CD14-positive monocyte (primary cell): ENCODE data around the gene TPK1. TPM values are rescaled to one million over a fixed set of nuclear protein-coding genes. Genes with fewer than 3 reads are reported as not detected.

Source experiments
- DNase-seq, 3 donors: peaks; one replicate each; pipeline ENCODE4 v3.0.0-alpha.2; 2011 to 2022
- H2AFZ ChIP-seq: 2 replicates; pipeline ENCODE4 v1.6.0; 2012; ENCODE audit warnings: mild to moderate bottlenecking, low read depth, low read length, inconsistent platforms; ENCODE audit not compliant: insufficient read depth, poor library complexity, severe bottlenecking
- H3K27ac ChIP-seq, 2 donors: 1 replicate in 1 of 2; 2 replicates in 1 of 2; pipeline ENCODE4 v1.5.1; 2012 to 2013; ENCODE audit warnings: low read length in 2 of 2, control low read depth in 1 of 2, inconsistent platforms in 1 of 2, low read depth in 1 of 2, mild to moderate bottlenecking in 1 of 2
- H3K27me3 ChIP-seq, 2 donors: one replicate each; pipeline versions ENCODE4 v1.6.0 to v1.6.1; 2011 to 2013; ENCODE audit warnings: low read length in 2 of 2; ENCODE audit not compliant: control insufficient read depth in 2 of 2, insufficient read depth in 2 of 2
- H3K36me3 ChIP-seq, 2 donors: replicated peaks in 1 of 2; 1 replicate in 1 of 2; 2 replicates in 1 of 2; pipeline versions ENCODE4 v1.5.1 to v1.6.1; 2012 to 2013; ENCODE audit warnings: low read length in 2 of 2, control low read depth in 1 of 2, inconsistent platforms in 1 of 2, mild to moderate bottlenecking in 1 of 2; ENCODE audit not compliant: insufficient read depth in 2 of 2, control insufficient read depth in 1 of 2
- H3K4me1 ChIP-seq, 2 donors: 1 replicate in 1 of 2; 2 replicates in 1 of 2; pipeline versions ENCODE4 v1.5.1 to v1.6.1; 2012 to 2013; ENCODE audit warnings: low read length in 2 of 2, control low read depth in 1 of 2, inconsistent platforms in 1 of 2, mild to moderate bottlenecking in 1 of 2, moderate library complexity in 1 of 2; ENCODE audit not compliant: insufficient read depth in 2 of 2, control insufficient read depth in 1 of 2
- H3K4me2 ChIP-seq: replicated peaks from 2 replicates; pipeline ENCODE3; 2012; ENCODE audit warnings: low read length, moderate library complexity, mild to moderate bottlenecking; ENCODE audit not compliant: poor library complexity, severe bottlenecking; ENCODE audit errors: extremely low read depth
- H3K4me3 ChIP-seq, 3 experiments: fragments of 200-600 bp in 1 of 3; sonication (generic) in 1 of 3; replicated peaks in 1 of 3; 1 replicate in 2 of 3; 2 replicates in 1 of 3; pipeline ENCODE4 v1.5.1; 2011 to 2013; ENCODE audit warnings: low read length in 3 of 3, mild to moderate bottlenecking in 3 of 3, control low read depth in 2 of 3, low read depth in 2 of 3, inconsistent platforms in 1 of 3, moderate library complexity in 1 of 3
- H3K79me2 ChIP-seq: 2 replicates; pipeline ENCODE4 v1.6.0; 2012; ENCODE audit warnings: mild to moderate bottlenecking, control low read depth, inconsistent platforms, low read length, moderate library complexity; ENCODE audit not compliant: insufficient read depth
- H3K9ac ChIP-seq: 2 replicates; pipeline ENCODE4 v1.6.0; 2017; ENCODE audit warnings: low read length, mild to moderate bottlenecking; ENCODE audit not compliant: insufficient read depth, poor library complexity, severe bottlenecking
- H3K9me3 ChIP-seq, 2 donors: replicated peaks in 1 of 2; 1 replicate in 1 of 2; 2 replicates in 1 of 2; pipeline versions ENCODE4 v1.5.1 to v1.6.1; 2012 to 2013; ENCODE audit warnings: low read length in 2 of 2, control low read depth in 1 of 2; ENCODE audit not compliant: control insufficient read depth in 1 of 2, insufficient read depth in 1 of 2
- H4K20me1 ChIP-seq: 2 replicates; pipeline ENCODE4 v1.6.0; 2012; ENCODE audit warnings: mild to moderate bottlenecking, low read length, control low read depth, moderate library complexity; ENCODE audit not compliant: insufficient read depth
- H3K27ac Mint-ChIP-seq, 7 donors: one replicate each; pipeline ENCODE4 v1.8.0; 2020; ENCODE audit warnings: mild to moderate bottlenecking in 7 of 7, mixed read lengths in 7 of 7, moderate library complexity in 6 of 7, inconsistent platforms in 2 of 7
- H3K27me3 Mint-ChIP-seq, 3 donors: one replicate each; pipeline ENCODE4 v1.8.0; 2021 to 2022; ENCODE audit warnings: low read depth in 3 of 3, mild to moderate bottlenecking in 3 of 3, mixed read lengths in 3 of 3, moderate library complexity in 3 of 3, inconsistent platforms in 1 of 3
- H3K36me3 Mint-ChIP-seq, 2 donors: one replicate each; pipeline ENCODE4 v1.8.0; 2020; ENCODE audit warnings: mixed read lengths in 2 of 2, inconsistent platforms in 1 of 2, mild to moderate bottlenecking in 1 of 2
- H3K4me1 Mint-ChIP-seq: one replicate; pipeline ENCODE4 v1.8.0; 2020; ENCODE audit warnings: mild to moderate bottlenecking, mixed read lengths
- H3K4me3 Mint-ChIP-seq, 2 donors: one replicate each; pipeline ENCODE4 v1.8.0; 2020; ENCODE audit warnings: mild to moderate bottlenecking in 2 of 2, mixed read lengths in 2 of 2, moderate library complexity in 1 of 2
- H3K9me3 Mint-ChIP-seq, 7 donors: one replicate each; pipeline ENCODE4 v1.8.0; 2020 to 2022; ENCODE audit warnings: mixed read lengths in 7 of 7, mild to moderate bottlenecking in 6 of 7, moderate library complexity in 6 of 7, inconsistent platforms in 2 of 7
- WGBS: methylation state at CpG from one replicate; pipeline ENCODE4 v1.1.5; 2013; ENCODE audit warnings: missing lambda C conversion rate; ENCODE audit not compliant: insufficient coverage; 5-methylcytosine and 5-hydroxymethylcytosine counted together
- intact Hi-C, 2 donors: fragments of 100-400 bp; cut with micrococcal nuclease; formaldehyde crosslinking; loops; one replicate each; pipeline versions ENCODE4 v1.15.0 to v1.15.1; 2023
- polyA plus RNA-seq, 3 donors: library from polyadenylated mRNA; depleted of rRNA in 1 of 3; unstranded in 2 of 3; stranded (reverse) in 1 of 3; fragments of 300-500 nt in 2 of 3; fragments of >200 nt in 1 of 3; fragmentation: Illumina TruSeq in 2 of 3; gene quantifications; 1 replicate in 2 of 3; 2 replicates in 1 of 3; pipeline ENCODE4 v1.2.3, GENCODE V29; 2012 to 2021
- TF ChIP-seq, protein P1 (sequence below): fragments of 200-600 bp; IDR thresholded peaks from one replicate; pipeline ENCODE4 v1.8.0; 2022; ENCODE audit warnings: antibody characterized with exemption, mild to moderate bottlenecking

Gene TPK1
- polyA plus RNA-seq, 3 donors, result 18.9 to 33.8 (median 33.1) TPM

GRCh38 chr7:144775749-144776148 is 60.1 kb downstream of the TPK1 start:
- H3K27ac Mint-ChIP-seq, result no peak overlapping the region

GRCh38 chr7:144771927-144772326 is 63.9 kb downstream of the TPK1 start:
- no peak for DNase-seq
- intact Hi-C loops, result no loop called here
- Mint-ChIP-seq H3K27ac (no peak overlapping the region), H3K27me3 (no peaks in the 10 kb centered on the region), H3K4me3 (no peak overlapping the region), H3K36me3 (no peaks in the 10 kb centered on the region), H3K4me1 (peaks cover 9% of the 10 kb centered on the region), H3K9me3 (peaks cover 0 to 5% (median 0%) of the 10 kb centered on the region in 7 donors)
- H3K36me3 ChIP-seq, result no peaks in the 10 kb centered on the region
- no CpG with 5 or more reads among the region's 2 CpGs for WGBS
- H3K9ac ChIP-seq, result no peak overlapping the region
- H3K27me3 ChIP-seq, result no peaks in the 10 kb centered on the region
- no peaks in the 10 kb centered on the region for H3K79me2 ChIP-seq
- no peaks in the 10 kb centered on the region for H4K20me1 ChIP-seq
- no peaks in the 10 kb centered on the region for H3K9me3 ChIP-seq
- H3K4me1 ChIP-seq, result no peaks in the 10 kb centered on the region
- H3K4me2 ChIP-seq, result no peak overlapping the region
- no peak overlapping the region for H3K4me3 ChIP-seq
- H3K27ac ChIP-seq, result no peak overlapping the region
- TF ChIP-seq, protein P1, sequence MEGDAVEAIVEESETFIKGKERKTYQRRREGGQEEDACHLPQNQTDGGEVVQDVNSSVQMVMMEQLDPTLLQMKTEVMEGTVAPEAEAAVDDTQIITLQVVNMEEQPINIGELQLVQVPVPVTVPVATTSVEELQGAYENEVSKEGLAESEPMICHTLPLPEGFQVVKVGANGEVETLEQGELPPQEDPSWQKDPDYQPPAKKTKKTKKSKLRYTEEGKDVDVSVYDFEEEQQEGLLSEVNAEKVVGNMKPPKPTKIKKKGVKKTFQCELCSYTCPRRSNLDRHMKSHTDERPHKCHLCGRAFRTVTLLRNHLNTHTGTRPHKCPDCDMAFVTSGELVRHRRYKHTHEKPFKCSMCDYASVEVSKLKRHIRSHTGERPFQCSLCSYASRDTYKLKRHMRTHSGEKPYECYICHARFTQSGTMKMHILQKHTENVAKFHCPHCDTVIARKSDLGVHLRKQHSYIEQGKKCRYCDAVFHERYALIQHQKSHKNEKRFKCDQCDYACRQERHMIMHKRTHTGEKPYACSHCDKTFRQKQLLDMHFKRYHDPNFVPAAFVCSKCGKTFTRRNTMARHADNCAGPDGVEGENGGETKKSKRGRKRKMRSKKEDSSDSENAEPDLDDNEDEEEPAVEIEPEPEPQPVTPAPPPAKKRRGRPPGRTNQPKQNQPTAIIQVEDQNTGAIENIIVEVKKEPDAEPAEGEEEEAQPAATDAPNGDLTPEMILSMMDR, result no peak
- H2AFZ ChIP-seq, result no peak overlapping the region

More at GRCh38 chr7:144775749-144776148, 60.1 kb downstream of the TPK1 start:
- 72% methylated on average over 2 of the region's 2 CpGs for WGBS
- Mint-ChIP-seq H3K27me3 (no peaks in the 10 kb centered on the region), H3K4me1 (peaks cover 9% of the 10 kb centered on the region), H3K4me3 (no peak overlapping the region), H3K36me3 (no peaks in the 10 kb centered on the region), H3K9me3 (peaks cover 0 to 4% (median 0%) of the 10 kb centered on the region in 7 donors)
- no peak overlapping the region for H2AFZ ChIP-seq
- DNase-seq, result no peak
- H3K9me3 ChIP-seq, result no peaks in the 10 kb centered on the region
- H3K79me2 ChIP-seq, result no peaks in the 10 kb centered on the region
- no peak overlapping the region for H3K27ac ChIP-seq
- no peak overlapping the region for H3K4me2 ChIP-seq
- no peaks in the 10 kb centered on the region for H3K27me3 ChIP-seq
- H4K20me1 ChIP-seq, result no peaks in the 10 kb centered on the region
- H3K4me3 ChIP-seq, result no peak overlapping the region
- no peaks in the 10 kb centered on the region for H3K36me3 ChIP-seq
- H3K9ac ChIP-seq, result no peak overlapping the region
- TF ChIP-seq, protein P1, result no peak
- H3K4me1 ChIP-seq, result no peaks in the 10 kb centered on the region
- intact Hi-C loops, result no loop called here
